Inflammatory macrophage treated with lipopolysaccharide for 4 hours (primary cell): ENCODE measurements around the gene NDUFA13.
A peak's percentile ranks its signal among the peaks of the same experiment; 100 is the strongest.

Experiments used
- DNase-seq: peaks from one replicate; pipeline ENCODE4 v3.0.0-alpha.2; 2020

The NDUFA13 gene

GRCh38 chr19:19489804-19490204, 26.2 kb upstream of the NDUFA13 start:
- no peak for DNase-seq

GRCh38 chr19:19490214-19490968, 25.6 kb upstream of the NDUFA13 start:
- peak; percentile 70 for DNase-seq

- DNase-seq: no peak
Observed at GRCh38 chr19:19491321-19492025, 24.6 kb upstream of the NDUFA13 start.

- no peak for DNase-seq
Observed at GRCh38 chr19:19492026-19492610, 23.9 kb upstream of the NDUFA13 start.

- peak; percentile 8 for DNase-seq
Observed at GRCh38 chr19:19493841-19494546, 22.0 kb upstream of the NDUFA13 start.

GRCh38 chr19:19495614-19496603, 20.1 kb upstream of the NDUFA13 start:
- DNase-seq: no peak

- no peak for DNase-seq
Observed at GRCh38 chr19:19498255-19498991, 17.6 kb upstream of the NDUFA13 start.

- no peak for DNase-seq
Observed at GRCh38 chr19:19499272-19499995, 16.6 kb upstream of the NDUFA13 start.

GRCh38 chr19:19500975-19501644, 14.9 kb upstream of the NDUFA13 start:
- no peak for DNase-seq

- no peak for DNase-seq
Observed at GRCh38 chr19:19501798-19502197, 14.2 kb upstream of the NDUFA13 start.

GRCh38 chr19:19502281-19502680, 13.7 kb upstream of the NDUFA13 start:
- no peak for DNase-seq

- no peak for DNase-seq
Observed at GRCh38 chr19:19502808-19503602, 13.0 kb upstream of the NDUFA13 start.

GRCh38 chr19:19504754-19505668, 11.0 kb upstream of the NDUFA13 start:
- no peak for DNase-seq

- no peak for DNase-seq
Observed at GRCh38 chr19:19505669-19506326, 10.2 kb upstream of the NDUFA13 start.

- DNase-seq: no peak
Observed at GRCh38 chr19:19506592-19506991, 9.4 kb upstream of the NDUFA13 start.

- DNase-seq: no peak
Observed at GRCh38 chr19:19507354-19507753, 8.7 kb upstream of the NDUFA13 start.

GRCh38 chr19:19508217-19508616, 7.8 kb upstream of the NDUFA13 start:
- no peak for DNase-seq

GRCh38 chr19:19510432-19510831, 5.6 kb upstream of the NDUFA13 start:
- no peak for DNase-seq
